Spleen (tissue), 7 donors: ENCODE data around the gene PLA2G2D.

Experiments
- CTCF ChIP-seq, 11 experiments: fragments of 200-600 bp in 7 of 11; fragments of 450-650 bp in 4 of 11; sonication (generic) in 4 of 11; IDR thresholded peaks in 8 of 11; conservative IDR thresholded peaks in 3 of 11; 1 replicate in 7 of 11; 2 replicates in 4 of 11; pipeline versions ENCODE4 v1.4.0 to v1.8.0; 2016 to 2021; ENCODE audit warnings: antibody characterized with exemption in 11 of 11, inconsistent platforms in 4 of 11, mild to moderate bottlenecking in 1 of 11
- POLR2A ChIP-seq, 3 donors: fragments of 450-650 bp; IDR thresholded peaks; one replicate each; pipeline ENCODE4 v1.5.1; 2017; ENCODE audit warnings: antibody characterized with exemption in 3 of 3, mild to moderate bottlenecking in 1 of 3
- POLR2AphosphoS5 ChIP-seq, 3 donors: sonication (generic); formaldehyde crosslinking; IDR thresholded peaks; one replicate each; pipeline ENCODE4 v1.5.1; 2017; ENCODE audit warnings: antibody characterized with exemption in 3 of 3
- donor health status: DM: no; HTN: no; CAD: no; lungs with moderate emphysema.
- donor health status: DM: no; HTN: no; CAD: no.
- donor health status: DM: no; HTN: no; CAD: no.

DNA sequence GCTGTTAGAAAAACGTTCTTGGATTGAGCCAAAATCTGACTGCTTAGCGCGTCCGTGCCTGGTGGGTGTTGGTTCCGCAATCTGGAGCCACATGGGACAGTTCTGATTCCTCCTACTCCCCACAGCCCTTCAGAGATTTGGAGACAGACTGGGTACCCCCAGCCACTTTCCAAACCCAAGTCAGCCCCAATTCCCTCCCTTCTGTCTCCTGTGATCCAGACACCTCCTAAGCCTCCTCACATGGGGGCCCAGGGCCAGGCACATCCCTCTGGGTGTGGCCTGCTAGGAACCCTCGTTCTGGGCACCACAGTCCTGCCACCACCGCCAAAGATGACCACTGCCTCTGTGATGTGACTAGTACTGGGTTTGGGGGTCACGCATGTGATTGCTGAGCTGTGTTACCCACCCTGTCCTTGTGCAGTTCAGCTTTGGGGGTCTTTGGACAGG is 44.6 kb downstream of the PLA2G2D start:
- TF ChIP-seq CTCF (IDR thresholded peaks at IDR 0.05 in 8 of 11, conservative IDR thresholded peaks at IDR 0.05 in 3 of 11) (no peak), POLR2AphosphoS5 (IDR thresholded peaks at IDR 0.05) (no peak), POLR2A (IDR thresholded peaks at IDR 0.05) (no peak)
